ENCODE measurements around the gene TSLP. TPM values are rescaled to one million over a fixed set of nuclear protein-coding genes. Genes with fewer than 3 reads are reported as not detected.
A peak's percentile ranks its signal among the peaks of the same experiment; 100 is the strongest.

TSLP gene
- total RNA-seq, 1 experiment from 2014 or later, result not detected

DNA sequence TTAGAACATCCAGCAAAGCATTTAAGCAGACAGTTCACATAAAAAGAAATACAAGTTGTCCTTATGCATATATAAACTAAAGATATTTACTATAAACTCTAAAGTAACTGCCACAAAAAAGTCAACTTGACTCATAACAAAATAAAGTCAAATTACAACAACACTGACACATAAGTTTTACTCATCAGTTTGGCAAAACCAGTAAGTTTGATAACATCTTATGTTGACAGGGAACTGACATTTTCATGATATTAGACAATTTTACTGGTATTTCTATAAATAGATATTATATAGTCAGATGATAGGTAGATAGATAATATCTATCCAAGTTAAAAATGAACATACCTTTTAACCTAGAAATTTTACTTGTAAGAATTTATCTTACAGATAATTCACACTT lies 9.9 kb upstream of the TSLP start:
- DNase-seq (ENCODE audit: low read depth, low spot score) (no peak), ATAC-seq (no peak)
- no peaks in the 10 kb centered on the region for H3K4me1 ChIP-seq (ENCODE audit: control insufficient read depth, insufficient read depth, low read length)
- no peak overlapping the region for H3K27ac ChIP-seq (ENCODE audit: low read length)
- no peaks in the 10 kb centered on the region for H3K9me3 ChIP-seq (ENCODE audit: control insufficient read depth, insufficient read depth, low read depth, low read length)
- intact Hi-C loops (cut with micrococcal nuclease; ENCODE audit: unreplicated experiment) (loop anchor here (5.0 kb wide), 1 partner anchor 304 kb away; no protein-coding TSS in a partner anchor), in situ Hi-C loops (cut with HindIII; ENCODE audit: low pct_unique_long_range_greater_than_20kb, low sequenced_read_pairs) (no loop called here)
- no peaks in the 10 kb centered on the region for H3K36me3 ChIP-seq (ENCODE audit: control insufficient read depth, insufficient read depth, low read length)
- peaks cover 2% of the 10 kb centered on the region; the same call in 1 of the 2 replicates for H3K27me3 ChIP-seq (ENCODE audit: control insufficient read depth, insufficient read depth, low read length)
- no TSS peak for BruUV-seq (replicated peaks)
- ChIA-PET CTCF (no interaction called here), POLR2A (no interaction called here)
- TF ChIP-seq, protein P1, sequence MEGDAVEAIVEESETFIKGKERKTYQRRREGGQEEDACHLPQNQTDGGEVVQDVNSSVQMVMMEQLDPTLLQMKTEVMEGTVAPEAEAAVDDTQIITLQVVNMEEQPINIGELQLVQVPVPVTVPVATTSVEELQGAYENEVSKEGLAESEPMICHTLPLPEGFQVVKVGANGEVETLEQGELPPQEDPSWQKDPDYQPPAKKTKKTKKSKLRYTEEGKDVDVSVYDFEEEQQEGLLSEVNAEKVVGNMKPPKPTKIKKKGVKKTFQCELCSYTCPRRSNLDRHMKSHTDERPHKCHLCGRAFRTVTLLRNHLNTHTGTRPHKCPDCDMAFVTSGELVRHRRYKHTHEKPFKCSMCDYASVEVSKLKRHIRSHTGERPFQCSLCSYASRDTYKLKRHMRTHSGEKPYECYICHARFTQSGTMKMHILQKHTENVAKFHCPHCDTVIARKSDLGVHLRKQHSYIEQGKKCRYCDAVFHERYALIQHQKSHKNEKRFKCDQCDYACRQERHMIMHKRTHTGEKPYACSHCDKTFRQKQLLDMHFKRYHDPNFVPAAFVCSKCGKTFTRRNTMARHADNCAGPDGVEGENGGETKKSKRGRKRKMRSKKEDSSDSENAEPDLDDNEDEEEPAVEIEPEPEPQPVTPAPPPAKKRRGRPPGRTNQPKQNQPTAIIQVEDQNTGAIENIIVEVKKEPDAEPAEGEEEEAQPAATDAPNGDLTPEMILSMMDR (IDR thresholded peaks at IDR 0.05), result no peak
- TF ChIP-seq SIN3A (IDR thresholded peaks at IDR 0.05; ENCODE audit: borderline replicate concordance, insufficient read depth, low read depth, low read length) (no peak), TCF7L2 (IDR thresholded peaks at IDR 0.05; ENCODE audit: low read depth, low read length) (no peak), POLR2AphosphoS5 (IDR thresholded peaks at IDR 0.05; ENCODE audit: low read depth, low read length) (no peak)
- TF ChIP-seq, protein P2, sequence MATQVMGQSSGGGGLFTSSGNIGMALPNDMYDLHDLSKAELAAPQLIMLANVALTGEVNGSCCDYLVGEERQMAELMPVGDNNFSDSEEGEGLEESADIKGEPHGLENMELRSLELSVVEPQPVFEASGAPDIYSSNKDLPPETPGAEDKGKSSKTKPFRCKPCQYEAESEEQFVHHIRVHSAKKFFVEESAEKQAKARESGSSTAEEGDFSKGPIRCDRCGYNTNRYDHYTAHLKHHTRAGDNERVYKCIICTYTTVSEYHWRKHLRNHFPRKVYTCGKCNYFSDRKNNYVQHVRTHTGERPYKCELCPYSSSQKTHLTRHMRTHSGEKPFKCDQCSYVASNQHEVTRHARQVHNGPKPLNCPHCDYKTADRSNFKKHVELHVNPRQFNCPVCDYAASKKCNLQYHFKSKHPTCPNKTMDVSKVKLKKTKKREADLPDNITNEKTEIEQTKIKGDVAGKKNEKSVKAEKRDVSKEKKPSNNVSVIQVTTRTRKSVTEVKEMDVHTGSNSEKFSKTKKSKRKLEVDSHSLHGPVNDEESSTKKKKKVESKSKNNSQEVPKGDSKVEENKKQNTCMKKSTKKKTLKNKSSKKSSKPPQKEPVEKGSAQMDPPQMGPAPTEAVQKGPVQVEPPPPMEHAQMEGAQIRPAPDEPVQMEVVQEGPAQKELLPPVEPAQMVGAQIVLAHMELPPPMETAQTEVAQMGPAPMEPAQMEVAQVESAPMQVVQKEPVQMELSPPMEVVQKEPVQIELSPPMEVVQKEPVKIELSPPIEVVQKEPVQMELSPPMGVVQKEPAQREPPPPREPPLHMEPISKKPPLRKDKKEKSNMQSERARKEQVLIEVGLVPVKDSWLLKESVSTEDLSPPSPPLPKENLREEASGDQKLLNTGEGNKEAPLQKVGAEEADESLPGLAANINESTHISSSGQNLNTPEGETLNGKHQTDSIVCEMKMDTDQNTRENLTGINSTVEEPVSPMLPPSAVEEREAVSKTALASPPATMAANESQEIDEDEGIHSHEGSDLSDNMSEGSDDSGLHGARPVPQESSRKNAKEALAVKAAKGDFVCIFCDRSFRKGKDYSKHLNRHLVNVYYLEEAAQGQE (IDR thresholded peaks at IDR 0.05; ENCODE audit: insufficient read depth in 1 of 2, low read depth in 2 of 2, low read length in 1 of 2), result no peak
- H3K4me3 ChIP-seq (ENCODE audit: low read depth in 2 of 2, low read length in 2 of 2), result no peak overlapping the region

DNA sequence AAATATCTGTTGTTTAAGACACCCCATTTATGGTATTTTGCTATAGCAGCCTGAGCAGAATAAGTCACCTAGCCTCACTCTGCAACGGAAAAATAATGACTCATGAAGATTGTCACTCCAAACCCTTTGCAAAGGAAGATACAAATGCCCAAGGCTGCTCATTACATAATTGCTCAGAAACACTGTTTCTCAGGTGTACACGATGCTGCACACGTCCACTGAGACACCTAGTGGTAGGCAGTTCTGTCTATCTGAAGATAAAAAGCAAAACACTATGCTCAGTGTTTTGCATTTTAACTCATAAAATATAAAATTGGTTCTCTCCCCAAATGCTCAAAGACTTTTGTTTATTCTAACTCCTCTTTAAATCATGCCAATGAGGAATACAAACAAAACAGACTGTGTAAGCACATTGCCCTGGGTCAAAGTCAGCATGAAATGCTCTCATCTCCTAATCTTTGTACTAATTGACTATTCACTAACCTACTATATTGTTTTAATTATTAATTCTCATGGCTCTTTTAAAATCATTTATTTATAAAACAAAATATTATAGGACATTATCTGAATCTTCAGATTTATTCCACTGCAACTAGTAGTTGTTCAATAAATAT lies 7.7 kb upstream of the TSLP start:
- Histone ChIP-seq H3K9me3 (ENCODE audit: control insufficient read depth, insufficient read depth, low read depth, low read length) (no peaks in the 10 kb centered on the region), H3K27ac (ENCODE audit: low read length) (no peak overlapping the region), H3K4me1 (ENCODE audit: control insufficient read depth, insufficient read depth, low read length) (no peaks in the 10 kb centered on the region), H3K36me3 (ENCODE audit: control insufficient read depth, insufficient read depth, low read length) (no peaks in the 10 kb centered on the region), H3K27me3 (ENCODE audit: control insufficient read depth, insufficient read depth, low read length) (peaks cover 11% of the 10 kb centered on the region), H3K4me3 (ENCODE audit: low read depth in 2 of 2, low read length in 2 of 2) (no peak overlapping the region)
- POLR2A ChIA-PET, result no interaction called here
- BruUV-seq (replicated peaks), result no TSS peak
- ATAC-seq (no peak; the same call in 1 of the 2 replicates), DNase-seq (ENCODE audit: low read depth, low spot score) (no peak)
- TF ChIP-seq, protein P1 (IDR thresholded peaks at IDR 0.05), result peak; percentile 67
- TF ChIP-seq SIN3A (IDR thresholded peaks at IDR 0.05; ENCODE audit: borderline replicate concordance, insufficient read depth, low read depth, low read length) (no peak), POLR2AphosphoS5 (IDR thresholded peaks at IDR 0.05; ENCODE audit: low read depth, low read length) (no peak)
- in situ Hi-C loops (cut with HindIII; ENCODE audit: low pct_unique_long_range_greater_than_20kb, low sequenced_read_pairs) (no loop called here), intact Hi-C loops (cut with micrococcal nuclease; ENCODE audit: unreplicated experiment) (loop anchor here (5.0 kb wide), 1 partner anchor 307 kb away; no protein-coding TSS in a partner anchor)
- CTCF ChIA-PET, result no interaction called here

Measured in Panc1 (cell line).